Measurements from ENCODE around the gene GPNMB. TPM values are rescaled to one million over a fixed set of nuclear protein-coding genes. Genes with fewer than 3 reads are reported as not detected.

GPNMB gene
- total and polyA plus RNA-seq, 2 of the 13 experiments (the other 11 are each of a cell fraction or from before 2014, with no cell fraction given), result 1.1 to 1.6 TPM

DNA sequence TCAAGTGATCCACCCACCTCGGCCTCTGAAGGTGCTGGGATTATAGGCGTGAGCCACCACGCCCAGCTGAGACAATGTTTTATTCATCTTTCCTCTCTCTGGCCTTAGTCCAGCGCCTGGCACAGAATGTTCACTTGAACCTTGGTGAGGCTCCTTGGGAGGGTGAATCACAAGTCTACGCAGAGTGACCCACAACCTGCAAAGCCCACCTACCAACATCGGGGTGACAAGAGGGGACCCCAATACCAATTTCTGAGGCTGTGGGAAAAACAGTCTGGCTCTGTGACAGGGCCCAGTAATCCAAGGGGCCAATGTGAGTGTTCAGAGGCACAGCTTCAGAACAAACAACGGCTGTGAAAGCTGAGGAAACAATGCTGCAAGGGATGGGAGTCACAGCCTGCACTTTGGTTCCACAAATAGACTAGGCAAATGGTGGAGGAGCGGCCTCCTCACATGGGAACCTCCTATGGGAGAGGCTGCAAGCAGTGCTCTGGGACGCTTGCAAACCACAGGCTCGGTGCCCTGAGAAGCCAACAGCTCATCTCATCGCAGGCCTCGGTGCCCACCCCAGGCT, 47.0 kb downstream of the GPNMB start (continued):
- no peak for TF ChIP-seq SRSF4 (IDR thresholded peaks at IDR 0.05; ENCODE audit: low read depth, low read length, poor library complexity, severe bottlenecking)
- TF ChIP-seq ZBTB34 (CRISPR knock-in tag; IDR thresholded peaks at IDR 0.05), result peak; percentile 52
- peak; percentile 51; the same call in 1 of the 2 replicates for TF ChIP-seq HMG20A (CRISPR knock-in tag; IDR thresholded peaks at IDR 0.05; ENCODE audit: borderline replicate concordance)
- peak; percentile 45; the same call in 1 of the 2 replicates for TF ChIP-seq KDM2A (CRISPR knock-in tag; IDR thresholded peaks at IDR 0.05; ENCODE audit: borderline replicate concordance, low read depth)
- TF ChIP-seq ZFP62 (CRISPR knock-in tag; IDR thresholded peaks at IDR 0.05), result no peak
- TF ChIP-seq ZSCAN25 (CRISPR knock-in tag; IDR thresholded peaks at IDR 0.05), result peak; percentile 40; the same call in 1 of the 2 replicates
- TF ChIP-seq, protein P1, sequence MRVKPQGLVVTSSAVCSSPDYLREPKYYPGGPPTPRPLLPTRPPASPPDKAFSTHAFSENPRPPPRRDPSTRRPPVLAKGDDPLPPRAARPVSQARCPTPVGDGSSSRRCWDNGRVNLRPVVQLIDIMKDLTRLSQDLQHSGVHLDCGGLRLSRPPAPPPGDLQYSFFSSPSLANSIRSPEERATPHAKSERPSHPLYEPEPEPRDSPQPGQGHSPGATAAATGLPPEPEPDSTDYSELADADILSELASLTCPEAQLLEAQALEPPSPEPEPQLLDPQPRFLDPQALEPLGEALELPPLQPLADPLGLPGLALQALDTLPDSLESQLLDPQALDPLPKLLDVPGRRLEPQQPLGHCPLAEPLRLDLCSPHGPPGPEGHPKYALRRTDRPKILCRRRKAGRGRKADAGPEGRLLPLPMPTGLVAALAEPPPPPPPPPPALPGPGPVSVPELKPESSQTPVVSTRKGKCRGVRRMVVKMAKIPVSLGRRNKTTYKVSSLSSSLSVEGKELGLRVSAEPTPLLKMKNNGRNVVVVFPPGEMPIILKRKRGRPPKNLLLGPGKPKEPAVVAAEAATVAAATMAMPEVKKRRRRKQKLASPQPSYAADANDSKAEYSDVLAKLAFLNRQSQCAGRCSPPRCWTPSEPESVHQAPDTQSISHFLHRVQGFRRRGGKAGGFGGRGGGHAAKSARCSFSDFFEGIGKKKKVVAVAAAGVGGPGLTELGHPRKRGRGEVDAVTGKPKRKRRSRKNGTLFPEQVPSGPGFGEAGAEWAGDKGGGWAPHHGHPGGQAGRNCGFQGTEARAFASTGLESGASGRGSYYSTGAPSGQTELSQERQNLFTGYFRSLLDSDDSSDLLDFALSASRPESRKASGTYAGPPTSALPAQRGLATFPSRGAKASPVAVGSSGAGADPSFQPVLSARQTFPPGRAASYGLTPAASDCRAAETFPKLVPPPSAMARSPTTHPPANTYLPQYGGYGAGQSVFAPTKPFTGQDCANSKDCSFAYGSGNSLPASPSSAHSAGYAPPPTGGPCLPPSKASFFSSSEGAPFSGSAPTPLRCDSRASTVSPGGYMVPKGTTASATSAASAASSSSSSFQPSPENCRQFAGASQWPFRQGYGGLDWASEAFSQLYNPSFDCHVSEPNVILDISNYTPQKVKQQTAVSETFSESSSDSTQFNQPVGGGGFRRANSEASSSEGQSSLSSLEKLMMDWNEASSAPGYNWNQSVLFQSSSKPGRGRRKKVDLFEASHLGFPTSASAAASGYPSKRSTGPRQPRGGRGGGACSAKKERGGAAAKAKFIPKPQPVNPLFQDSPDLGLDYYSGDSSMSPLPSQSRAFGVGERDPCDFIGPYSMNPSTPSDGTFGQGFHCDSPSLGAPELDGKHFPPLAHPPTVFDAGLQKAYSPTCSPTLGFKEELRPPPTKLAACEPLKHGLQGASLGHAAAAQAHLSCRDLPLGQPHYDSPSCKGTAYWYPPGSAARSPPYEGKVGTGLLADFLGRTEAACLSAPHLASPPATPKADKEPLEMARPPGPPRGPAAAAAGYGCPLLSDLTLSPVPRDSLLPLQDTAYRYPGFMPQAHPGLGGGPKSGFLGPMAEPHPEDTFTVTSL (CRISPR knock-in tag; IDR thresholded peaks at IDR 0.05; ENCODE audit: borderline replicate concordance), result peak; percentile 55; the same call in 1 of the 2 replicates
- peak; percentile 87 for TF ChIP-seq ZHX1 (CRISPR knock-in tag; IDR thresholded peaks at IDR 0.05; ENCODE audit: low read depth)
- TF ChIP-seq NR2C2 (CRISPR knock-in tag; IDR thresholded peaks at IDR 0.05; ENCODE audit: borderline replicate concordance), result peak; percentile 70; the same call in 1 of the 2 replicates
- TF ChIP-seq DRAP1 (CRISPR knock-in tag; IDR thresholded peaks at IDR 0.05), result peak; percentile 76; the same call in 1 of the 2 replicates
- TF ChIP-seq, protein P2, sequence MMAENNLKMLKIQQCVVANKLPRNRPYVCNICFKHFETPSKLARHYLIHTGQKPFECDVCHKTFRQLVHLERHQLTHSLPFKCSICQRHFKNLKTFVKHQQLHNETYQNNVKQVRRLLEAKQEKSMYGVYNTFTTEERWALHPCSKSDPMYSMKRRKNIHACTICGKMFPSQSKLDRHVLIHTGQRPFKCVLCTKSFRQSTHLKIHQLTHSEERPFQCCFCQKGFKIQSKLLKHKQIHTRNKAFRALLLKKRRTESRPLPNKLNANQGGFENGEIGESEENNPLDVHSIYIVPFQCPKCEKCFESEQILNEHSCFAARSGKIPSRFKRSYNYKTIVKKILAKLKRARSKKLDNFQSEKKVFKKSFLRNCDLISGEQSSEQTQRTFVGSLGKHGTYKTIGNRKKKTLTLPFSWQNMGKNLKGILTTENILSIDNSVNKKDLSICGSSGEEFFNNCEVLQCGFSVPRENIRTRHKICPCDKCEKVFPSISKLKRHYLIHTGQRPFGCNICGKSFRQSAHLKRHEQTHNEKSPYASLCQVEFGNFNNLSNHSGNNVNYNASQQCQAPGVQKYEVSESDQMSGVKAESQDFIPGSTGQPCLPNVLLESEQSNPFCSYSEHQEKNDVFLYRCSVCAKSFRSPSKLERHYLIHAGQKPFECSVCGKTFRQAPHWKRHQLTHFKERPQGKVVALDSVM (CRISPR knock-in tag; IDR thresholded peaks at IDR 0.05), result peak; percentile 99
- 0 out of 2 replicates have a peak, but pooled peaks have one; percentile 64 for TF ChIP-seq SMYD3 (CRISPR knock-in tag; IDR thresholded peaks at IDR 0.05)
- 0 out of 2 replicates have a peak, but pooled peaks have one; percentile 48 for TF ChIP-seq ZNF567 (CRISPR knock-in tag; IDR thresholded peaks at IDR 0.05; ENCODE audit: borderline replicate concordance)
- TF ChIP-seq GLI4 (CRISPR knock-in tag; IDR thresholded peaks at IDR 0.05; ENCODE audit: borderline replicate concordance), result peak; percentile 23; the same call in 1 of the 2 replicates
- TF ChIP-seq SOX5 (CRISPR knock-in tag; IDR thresholded peaks at IDR 0.05; ENCODE audit: borderline replicate concordance), result peak; percentile 94

All from HepG2 (cell line).